HG03520 (cell line): ENCODE measurements around the gene MPV17.
"Not testable (repeated sequence)": the region's sequence is repeated elsewhere in the genome, so short reads cannot be mapped to it uniquely, and the experiment has no call there.

Experiments
- ATAC-seq: cut with Tn5 transposase; IDR thresholded peaks from one replicate; pipeline ENCODE4 v1.9.1; 2021; ENCODE audit warnings: mild to moderate bottlenecking, moderate library complexity; ENCODE audit not compliant: unreplicated experiment

Gene MPV17

DNA sequence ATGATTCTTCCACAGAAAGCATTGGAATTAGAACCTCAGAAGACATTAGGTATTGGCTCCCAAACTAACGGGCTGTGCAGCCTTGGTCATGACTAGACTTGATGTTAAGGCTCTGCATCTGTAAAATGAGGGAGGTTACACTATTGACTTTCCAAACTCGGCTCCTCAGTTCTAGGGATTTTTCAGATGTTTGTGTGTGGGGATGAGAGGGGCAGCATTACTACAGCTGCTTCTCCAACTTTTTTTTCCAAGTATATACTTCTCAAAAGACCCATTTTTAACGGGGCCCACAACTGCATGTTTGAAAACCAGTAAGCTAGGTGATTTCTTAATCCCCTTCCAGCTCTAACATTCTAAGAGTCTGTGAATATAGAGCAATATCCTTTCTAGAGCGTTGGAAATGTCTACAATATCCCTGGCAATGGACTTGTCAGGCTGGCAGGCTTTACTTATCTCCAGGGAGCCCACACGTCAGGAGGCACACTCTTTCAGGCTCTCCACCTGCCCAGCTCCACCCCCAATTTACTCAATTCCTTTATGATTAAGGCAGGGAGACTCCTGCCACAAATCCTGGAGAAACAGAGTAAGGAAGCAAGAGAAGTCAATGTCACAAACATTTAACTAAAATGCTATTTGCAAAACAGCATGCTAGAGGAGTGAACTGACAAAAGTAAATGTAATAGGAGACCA is 844 bp upstream of the MPV17 start:
- ATAC-seq = no peak

DNA sequence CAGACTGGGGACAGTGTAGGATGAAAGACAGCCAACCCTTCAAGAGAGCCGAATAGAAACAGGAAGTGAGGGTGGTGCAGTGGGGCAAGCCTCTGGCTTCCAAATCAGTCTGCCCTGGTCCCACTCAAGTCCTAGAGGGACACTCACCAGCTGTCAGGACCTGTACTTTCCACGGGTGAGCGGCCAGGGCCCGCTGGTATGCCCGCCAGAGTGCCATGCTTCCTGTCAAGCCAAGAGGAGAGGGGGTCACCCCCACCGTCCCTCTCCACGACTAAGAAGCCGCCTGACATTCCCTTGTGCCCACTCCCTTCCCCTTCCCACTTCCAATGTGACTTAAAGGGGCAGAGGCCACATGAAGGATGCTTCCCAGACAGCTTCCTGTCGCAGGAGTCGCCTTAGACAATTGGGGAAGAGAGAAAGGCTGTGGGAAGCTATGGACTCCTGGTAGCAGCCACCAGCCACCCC is 564 bp downstream of the MPV17 start:
- ATAC-seq = no peak

DNA sequence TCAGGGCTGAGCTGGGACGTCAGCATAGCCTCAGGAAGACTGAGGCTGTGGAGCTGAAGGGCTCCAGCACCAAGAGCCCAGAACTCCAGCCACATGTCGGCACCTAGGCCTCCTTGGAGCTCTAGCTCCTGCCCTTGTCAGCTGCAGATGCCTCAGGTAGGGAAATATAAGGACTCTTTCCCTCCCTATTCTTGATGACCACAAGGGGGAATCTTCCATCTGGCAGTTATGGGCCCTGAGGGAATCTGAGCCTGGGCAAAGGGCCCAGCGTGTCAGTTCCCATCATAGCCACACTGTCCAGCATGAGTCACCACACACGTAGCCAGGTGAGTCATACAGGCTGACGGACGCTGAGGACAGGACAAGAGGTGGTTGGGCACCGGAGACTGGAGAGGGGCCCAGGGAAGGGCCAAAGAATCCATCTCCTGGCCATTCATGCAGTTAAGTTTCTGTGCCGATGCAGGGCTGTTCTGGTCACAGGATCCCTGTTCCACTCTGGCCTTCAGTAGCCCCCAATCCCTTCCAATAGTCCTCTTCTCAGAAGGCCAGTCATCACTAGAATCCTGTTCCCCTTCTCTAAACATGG is 1.8 kb downstream of the MPV17 start:
- ATAC-seq = no peak

DNA sequence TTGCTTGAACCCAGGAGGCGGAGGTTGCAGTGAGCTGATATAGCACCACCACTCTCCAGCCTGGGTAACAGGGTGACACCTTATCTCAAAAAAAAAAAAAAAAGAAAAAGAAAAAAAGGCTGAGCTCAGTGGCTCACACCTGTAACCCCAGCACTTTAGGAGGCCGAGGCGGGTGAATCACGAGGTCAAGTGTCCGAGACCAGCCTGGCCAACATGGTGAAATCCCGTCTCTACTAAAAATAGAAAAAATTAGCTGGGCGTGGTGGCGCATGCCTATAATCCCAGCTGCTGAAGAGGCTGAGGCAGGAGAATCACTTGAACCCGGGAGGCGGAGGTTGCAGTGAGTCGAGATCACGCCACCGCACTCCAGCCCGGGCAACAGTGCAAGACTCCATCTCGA is 3.1 kb downstream of the MPV17 start:
- not testable (repeated sequence) for ATAC-seq

DNA sequence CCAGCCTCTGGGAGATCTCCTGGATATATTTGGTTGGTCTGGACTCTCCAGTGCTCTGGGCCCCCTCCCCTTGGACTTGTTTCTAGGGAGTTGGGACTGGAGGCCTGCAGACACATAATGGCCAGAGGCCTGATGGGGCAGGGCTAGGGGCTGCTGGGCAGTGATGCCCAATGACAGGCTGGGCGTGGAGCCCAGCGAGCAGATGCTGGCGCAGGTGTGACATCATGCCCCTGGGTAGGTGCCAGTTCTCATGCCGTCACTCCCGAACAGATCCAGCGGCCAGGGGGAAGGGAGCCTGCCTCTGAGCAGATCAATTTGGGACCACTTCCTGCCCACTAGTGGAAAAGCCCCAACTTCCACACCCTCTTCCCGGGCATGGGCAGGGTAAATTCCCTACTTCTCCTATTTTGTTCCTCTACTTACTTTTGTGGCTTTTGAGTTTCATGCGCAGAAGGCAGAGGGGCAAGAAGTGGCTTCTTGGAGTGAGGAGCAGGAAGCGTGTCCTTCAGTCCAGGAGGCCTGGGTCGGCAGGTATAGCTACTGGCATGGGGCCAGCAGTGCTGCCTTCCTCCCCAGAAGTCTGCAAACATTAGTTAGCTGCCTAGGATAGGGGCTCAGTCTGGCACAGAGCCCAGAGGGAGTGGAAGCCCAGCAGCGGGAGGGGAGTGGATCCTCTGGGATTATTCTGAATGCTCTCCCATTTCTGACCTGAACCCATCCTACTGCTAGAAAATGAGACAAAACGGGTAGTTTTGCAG is 6.1 kb downstream of the MPV17 start:
- ATAC-seq = no peak

DNA sequence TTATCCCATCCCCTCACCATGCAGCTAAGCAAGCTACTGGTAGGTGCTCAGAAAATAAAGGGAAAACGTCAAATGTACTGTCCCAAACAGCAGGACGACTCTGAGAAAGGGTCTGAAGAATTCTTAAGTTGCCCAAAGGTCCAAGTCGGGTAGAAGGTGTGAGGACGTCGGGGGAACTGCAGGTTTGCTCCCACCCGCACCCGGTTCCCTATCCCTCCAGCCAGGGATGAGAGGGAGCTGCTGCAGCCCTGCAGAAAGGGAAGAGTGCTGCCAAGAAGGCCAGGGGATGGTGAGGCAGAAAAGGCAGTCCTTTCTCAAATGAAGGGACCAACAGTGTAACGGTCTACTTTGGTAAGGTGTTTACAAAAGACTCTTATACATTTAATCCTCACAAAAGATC is 7.8 kb downstream of the MPV17 start:
- no peak for ATAC-seq

DNA sequence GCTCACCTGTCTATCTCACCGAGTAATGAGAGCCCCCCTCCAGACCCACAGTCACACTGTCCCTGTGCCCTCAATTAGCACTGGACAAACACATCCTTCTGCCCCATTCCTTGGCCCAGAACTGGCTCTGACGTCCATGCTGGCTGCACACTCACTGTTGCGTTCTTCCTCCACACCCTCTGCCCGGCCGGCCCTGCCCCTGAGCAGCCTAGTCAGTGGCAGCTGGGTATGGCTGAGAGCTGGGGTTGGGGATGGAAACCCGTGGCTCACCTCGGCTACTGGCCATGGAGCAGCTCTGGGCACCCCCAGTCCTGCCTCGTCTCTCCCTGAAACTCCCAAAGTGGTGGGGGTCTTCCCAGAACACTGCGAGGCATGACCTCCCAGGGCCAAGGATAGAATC is 8.2 kb downstream of the MPV17 start:
- ATAC-seq = no peak

- no peak for ATAC-seq
Observed at GRCh38 chr2:27313882-27314645, 8.8 kb downstream of the MPV17 start.

DNA sequence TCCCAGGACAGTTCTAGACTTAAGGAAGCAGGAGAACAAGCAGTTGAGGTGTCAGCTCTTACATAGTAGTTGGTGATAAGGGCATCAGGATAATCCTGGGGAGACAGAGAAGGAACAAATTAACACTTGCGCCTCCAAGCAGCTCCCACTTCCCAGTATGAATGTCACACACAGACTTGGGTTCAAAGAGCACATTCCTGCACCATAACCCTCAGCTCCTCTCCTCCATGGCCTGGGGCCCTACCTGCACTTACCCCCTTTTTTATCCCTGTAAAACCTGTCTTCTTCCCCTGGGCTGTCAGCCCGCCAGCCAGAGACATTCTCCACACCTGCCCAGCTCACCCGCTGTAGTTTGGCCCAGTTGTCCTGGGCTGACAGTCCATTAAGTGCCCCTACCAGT is 10.7 kb downstream of the MPV17 start:
- no peak for ATAC-seq

- ATAC-seq = no peak
Observed at GRCh38 chr2:27309651-27310050, 13.2 kb downstream of the MPV17 start.

GRCh38 chr2:27308359-27308881 is 14.5 kb downstream of the MPV17 start, which contains the start of gene UCN:
UCN (minus strand) TSS chr2:27308445; CDS start chr2:27307895, 550 bp downstream.
- ATAC-seq = no peak

DNA sequence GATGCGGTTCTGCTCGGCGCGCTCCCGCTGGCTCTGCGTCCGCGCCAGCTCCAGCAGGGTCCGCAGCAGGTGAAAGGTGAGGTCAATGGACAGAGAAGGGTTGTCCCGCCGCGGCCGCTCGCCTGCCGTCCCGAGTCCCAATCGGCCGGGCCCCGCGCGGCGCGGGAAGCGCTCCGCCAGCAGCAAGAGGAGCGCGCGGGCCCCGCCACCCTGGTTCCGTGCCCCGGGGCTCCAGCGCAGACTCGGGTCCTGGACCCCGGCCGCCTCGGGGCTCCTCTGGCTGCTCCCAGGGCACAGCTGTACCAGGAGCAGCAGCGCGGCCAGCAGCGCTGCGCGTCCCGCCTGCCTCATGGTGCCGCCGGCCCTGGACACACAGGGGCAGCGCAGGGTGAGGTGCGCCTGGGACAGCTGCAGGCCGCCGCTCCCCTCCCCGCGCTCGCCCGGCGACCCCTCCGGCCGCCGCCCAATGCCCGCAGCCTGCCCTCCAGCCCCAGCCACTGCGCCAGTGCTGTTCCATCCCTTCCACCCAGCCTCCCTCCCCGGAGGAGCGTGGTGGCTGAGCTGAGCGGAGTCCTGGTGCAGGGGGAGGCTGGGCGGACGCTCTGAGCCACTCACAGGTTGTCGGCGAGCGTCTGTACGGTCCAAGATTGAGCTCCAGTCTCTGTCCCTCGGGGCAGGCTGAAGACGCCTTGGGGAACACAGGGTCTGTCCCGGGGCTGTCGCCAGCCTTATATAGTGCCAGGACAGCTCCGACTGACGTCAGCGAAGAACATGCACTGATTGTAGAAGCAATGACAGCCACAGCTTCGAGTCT is 15.1 kb downstream of the MPV17 start:
- no peak for ATAC-seq

GRCh38 chr2:27307287-27307544 is 15.7 kb downstream of the MPV17 start:
- no peak for ATAC-seq

DNA sequence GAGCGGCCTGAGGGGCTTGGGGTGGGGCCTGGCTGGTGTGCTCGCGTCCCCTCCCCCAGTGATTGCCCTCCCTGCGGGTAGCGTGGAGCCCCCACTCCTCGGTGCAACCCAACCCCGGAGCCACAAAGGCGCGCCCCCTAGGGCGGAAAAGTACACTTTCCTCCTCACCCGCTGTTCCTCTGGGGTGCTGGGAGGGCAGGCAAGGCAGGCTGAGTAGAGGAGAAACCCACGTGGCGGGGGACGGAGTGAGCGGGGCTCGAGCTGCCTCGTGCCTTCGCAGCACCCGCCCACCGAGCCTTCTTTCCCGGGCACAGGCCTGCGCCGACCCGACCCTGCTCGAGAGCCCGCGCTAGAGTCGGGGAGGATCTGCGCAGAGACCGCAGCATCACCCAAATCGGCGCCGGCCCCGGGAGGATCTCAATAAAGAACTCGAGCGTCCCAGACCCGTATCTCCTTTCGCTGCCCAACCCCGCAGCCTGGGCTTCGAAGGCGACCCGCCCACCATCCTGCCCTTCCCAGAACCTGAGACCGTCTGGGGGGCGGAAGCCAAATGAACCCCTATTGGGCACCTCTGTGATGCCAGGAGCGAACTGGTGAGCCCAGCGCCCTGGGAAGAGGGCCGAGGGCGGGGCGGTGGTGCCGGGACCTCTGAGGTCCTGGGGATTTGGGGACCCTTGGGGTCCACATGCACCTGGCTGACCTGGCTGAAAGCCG is 16.2 kb downstream of the MPV17 start:
- no peak for ATAC-seq

DNA sequence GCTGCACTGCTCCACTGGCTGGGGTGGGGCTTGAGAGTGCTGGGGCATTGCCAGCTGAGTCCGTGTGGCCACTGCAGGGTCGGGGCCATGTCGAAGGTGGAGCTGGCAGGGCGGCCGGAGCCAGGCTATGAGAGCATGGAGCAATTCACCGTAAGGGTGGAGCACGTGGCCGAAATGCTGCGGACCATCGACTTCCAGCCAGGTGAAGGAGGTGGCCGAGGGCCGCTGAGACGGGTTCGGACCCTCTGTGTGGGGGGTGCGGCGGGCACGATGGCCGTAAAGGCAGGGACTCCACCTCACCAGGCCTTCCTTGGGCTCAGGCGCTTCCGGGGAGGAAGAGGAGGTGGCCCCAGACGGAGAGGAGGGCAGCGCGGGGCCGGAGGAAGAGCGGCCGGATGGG is 16.8 kb downstream of the MPV17 start:
- no peak for ATAC-seq

DNA sequence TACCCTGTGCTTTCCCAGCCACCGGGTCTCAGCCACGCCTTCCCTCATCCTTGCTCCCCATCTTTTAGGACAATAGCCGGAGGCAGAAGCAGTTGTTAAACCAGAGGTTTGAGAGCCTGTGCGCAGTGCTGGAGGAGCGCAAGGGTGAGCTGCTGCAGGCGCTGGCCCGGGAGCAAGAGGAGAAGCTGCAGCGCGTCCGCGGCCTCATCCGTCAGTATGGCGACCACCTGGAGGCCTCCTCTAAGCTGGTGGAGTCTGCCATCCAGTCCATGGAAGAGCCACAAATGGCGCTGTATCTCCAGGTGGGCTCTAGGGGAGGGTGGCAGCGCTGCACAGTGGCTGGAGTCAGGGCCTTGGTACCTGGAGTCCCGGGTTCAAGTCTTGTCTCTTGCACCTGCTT is 17.4 kb downstream of the MPV17 start:
- ATAC-seq = no peak

- no peak for ATAC-seq
Observed at GRCh38 chr2:27304488-27305240, 18.2 kb downstream of the MPV17 start.

GRCh38 chr2:27303093-27304025 is 19.5 kb downstream of the MPV17 start:
- ATAC-seq = no peak
